ENCODE measurements around the gene DENND1A.

DENND1A gene

DNA sequence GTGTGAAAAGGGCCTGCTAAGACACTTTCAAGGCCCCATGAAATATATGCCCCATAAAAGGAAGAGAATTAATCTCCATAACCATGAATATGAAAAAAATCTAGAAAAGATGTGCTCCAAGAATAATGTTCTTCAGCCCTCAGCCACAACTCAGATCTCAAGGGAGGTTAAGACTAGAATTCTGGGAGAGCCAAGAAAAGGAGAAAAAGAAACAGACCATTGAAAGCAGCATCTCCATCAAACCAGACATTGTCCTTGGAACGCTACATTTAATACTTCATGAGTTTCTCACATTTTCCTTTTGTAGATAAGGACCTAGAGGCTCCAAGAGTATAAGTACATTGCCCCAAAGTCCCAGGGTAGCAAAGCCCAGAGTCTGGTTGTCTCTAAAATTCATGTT lies 270.6 kb downstream of the DENND1A start:
- DNase-seq (ENCODE audit: low read depth in 1 of 2, low spot score in 1 of 2), result no peak

DNA sequence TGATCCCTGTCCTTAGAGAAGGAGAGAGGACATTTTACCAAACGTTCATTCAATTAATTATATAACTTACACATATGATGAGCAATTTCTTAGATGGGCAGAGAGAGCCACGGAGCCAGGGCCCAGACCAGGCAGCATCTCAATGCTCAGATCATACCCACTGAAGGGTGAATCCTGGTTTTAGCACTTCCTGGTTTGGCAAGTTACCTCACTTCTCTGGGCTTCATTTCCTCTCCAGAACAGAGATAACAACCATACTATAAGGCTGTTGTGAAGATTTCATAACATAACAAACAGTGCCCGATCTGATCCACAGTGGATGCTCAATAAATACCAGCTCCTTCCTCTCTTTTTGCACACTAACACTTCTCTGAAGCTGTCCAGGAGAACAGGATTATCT lies 271.1 kb downstream of the DENND1A start:
- no peak for DNase-seq (ENCODE audit: low read depth in 1 of 2, low spot score in 1 of 2)

DNA sequence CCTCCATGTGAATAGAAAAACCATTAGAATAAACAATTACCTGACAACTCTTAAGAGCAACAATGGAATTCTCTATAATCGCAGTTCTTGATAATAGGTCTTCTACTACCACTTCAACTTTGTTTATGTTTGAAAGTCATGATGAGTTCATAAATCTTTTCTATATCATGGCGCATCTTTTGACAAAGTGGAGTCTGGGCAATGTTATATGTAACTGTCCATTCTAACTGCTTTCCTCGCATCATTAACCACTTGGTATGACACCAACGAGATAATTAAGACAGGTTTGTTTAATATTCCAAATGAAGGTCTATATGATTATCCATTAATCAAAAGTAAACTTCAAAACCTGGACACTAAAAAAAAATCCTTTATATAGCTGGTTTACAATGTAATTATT lies 272.0 kb downstream of the DENND1A start:
- no peak for DNase-seq (ENCODE audit: low read depth in 1 of 2, low spot score in 1 of 2)

DNA sequence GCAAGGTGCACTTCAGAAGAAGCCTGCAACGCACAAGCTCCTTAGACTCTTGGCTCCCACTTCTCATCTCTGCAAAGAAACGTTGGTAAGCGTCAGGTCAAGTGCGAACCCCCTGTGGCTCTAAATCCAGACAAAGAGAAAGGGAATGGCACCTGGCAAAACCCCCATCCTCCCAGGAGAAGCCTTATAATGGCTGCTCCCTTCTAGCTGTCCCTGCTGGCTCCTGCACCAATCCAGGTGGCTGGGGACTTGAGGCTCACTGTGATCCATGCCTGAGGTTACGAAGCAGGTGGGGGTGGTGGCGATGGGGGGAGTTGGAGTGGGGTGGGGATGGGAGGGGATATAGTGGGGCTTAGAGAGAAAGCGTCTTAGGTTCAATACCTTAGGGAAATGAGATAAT lies 272.8 kb downstream of the DENND1A start:
- DNase-seq (ENCODE audit: low read depth in 1 of 2, low spot score in 1 of 2), result no peak

DNA sequence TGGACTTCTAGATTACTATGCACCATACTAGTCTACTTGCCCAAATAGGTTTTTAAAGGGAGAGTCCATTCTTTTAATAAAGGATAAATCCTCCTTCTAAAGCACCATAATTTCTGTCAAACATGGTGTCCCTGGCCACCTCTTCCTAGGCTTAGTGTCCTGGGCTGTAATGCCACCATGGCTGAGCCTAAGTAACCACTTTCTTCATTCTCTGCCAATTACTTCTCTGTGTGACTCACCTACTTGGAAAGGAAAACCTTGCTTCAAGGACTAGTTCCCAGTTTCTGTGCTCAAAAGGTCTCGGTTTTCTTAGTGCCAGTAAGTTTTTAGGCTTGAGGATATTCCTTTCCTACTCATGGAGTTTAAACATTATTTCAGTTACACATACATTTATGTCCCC lies 273.4 kb downstream of the DENND1A start:
- no peak for DNase-seq (ENCODE audit: low read depth in 1 of 2, low spot score in 1 of 2)

DNA sequence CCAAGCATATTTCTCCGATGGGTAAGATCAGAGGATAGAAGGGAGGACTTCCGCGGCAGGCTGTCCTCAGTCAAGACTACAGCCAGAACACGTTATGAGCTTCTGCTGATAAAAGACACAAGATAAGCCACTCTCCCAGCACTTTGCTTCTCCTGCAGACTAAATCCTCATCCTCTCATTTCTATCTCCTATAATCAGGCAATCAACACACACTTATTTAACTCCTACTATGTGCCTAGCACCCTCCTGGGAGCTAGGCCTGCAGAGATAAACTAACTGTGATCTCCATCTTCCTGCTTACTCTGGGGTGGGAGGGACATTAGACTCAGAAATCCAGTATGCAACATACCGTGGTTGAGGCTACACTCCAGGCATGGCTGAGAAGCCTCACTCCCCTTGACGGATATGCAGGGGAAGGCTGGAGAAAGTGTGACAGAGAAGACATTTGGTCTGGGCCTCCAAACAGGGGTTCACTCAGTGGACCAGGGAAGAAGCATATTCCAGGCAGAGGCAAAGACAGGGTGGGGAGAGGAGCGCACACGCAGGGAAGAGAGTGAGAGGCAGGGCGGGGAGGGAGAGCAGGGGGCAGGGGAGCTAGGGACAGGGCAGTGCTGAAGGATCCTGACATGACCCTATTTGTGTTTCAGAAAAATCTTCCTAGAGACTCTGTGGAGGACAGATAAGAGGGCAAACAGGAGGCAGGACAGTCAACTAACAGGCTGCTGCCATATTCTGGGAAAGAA lies 274.1 kb downstream of the DENND1A start:
- no peak for DNase-seq (ENCODE audit: low read depth in 1 of 2, low spot score in 1 of 2)

DNA sequence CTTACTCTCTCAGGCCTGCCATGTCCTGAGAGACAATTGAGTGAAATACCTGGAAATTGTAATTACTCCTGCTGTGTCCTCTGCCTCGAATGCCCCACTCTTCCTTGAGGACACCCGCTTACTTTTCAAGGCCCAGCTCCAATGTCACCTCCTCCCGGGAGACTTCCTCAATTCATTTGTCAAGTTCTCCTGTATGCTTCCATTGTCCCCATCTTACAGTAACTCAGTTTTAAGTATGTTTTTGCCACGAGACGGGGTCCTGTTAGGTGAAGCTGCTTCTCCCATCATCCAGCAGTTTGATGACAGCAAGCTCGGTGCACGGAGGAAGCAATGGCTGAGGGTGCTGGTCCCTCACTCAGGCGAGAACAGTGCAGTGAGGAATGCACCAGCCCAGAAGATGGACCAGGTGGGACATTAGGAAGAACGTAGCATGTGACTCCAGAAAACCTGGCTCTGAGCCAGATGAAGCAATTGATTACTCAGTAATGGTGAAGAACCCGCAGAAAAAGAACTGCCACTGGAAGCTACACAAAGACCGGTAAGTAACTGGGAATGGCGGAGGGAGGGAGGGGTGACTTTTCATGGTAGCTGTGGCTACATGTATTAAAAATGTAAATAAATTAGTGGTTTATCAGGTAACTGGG lies 274.8 kb downstream of the DENND1A start:
- DNase-seq (ENCODE audit: low read depth in 1 of 2, low spot score in 1 of 2), result no peak

DNA sequence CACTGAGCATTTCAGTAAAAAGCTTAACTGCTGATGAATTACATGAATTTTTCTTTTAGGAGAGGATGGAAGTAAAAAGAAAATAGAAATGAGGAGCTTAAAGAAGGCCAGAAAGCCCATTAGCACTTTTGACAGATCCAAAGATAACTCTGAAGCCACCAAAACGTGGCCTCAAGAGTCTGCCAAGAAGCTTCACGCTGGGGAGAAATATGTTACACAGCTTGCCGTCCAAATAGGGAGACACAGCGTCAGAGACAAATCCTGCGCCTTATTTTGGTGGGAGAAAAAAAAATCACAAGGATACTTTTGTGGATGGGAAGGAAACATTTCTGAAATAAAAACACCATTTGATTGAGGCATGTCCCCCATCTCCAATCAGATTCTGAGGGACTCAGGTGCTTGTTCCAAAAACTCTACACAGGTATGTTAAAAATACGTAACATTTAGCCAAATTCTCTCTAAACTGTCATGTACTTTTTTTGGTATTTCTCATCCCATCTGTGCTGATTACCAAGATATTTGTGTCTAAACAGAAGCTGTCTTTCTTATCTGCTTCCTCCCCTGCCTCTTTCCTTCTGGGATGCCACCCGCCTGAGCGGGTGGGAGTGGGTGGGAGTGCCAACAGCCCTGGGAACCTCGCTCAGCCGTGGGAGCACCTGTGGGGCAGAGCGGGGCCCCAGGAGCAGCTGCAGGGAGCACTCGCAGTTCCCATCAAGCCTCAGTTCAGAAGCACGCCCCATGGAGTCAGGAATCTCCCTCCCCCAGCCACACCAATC lies 275.5 kb downstream of the DENND1A start:
- no peak for DNase-seq (ENCODE audit: low read depth in 1 of 2, low spot score in 1 of 2)

DNA sequence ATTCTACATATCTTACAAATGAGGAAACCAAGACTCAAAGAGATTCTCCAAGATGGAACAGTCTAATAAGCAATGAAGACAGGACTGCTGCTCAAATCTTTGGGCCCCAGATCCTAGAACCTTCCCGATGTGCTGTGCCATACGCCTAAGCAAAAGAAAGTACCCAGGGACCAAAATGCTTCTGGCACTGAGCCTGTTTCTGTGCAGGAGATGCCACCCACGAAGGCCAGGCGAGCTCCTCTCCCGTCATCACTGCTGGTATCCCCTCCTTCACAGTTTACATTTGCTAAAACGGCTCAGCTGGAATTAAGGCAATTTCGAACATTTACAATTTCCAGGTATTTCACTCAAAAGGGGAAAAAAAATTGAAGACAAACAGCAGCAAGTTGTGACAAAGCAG lies 277.5 kb downstream of the DENND1A start:
- DNase-seq (ENCODE audit: low read depth in 1 of 2, low spot score in 1 of 2), result no peak

DNA sequence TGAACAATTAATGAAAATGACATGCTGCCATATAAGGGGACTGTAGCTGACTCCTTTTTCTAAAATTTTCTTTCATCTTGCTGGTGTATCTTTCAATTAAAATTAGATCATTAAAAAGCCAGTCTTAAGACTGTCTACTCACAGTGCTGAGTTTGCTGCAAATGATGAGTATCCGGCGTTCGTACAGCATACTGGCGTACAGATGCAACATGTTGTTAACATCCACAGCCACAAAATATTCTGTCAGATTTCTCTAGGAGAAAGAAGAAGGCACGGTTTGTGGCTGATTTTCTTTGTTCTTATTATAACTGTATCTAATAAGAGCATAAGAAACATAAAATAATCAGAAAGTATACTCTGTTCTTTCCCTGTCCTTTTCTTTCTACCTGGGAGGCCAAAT lies 278.1 kb downstream of the DENND1A start:
- DNase-seq (ENCODE audit: low read depth in 1 of 2, low spot score in 1 of 2), result no peak

DNA sequence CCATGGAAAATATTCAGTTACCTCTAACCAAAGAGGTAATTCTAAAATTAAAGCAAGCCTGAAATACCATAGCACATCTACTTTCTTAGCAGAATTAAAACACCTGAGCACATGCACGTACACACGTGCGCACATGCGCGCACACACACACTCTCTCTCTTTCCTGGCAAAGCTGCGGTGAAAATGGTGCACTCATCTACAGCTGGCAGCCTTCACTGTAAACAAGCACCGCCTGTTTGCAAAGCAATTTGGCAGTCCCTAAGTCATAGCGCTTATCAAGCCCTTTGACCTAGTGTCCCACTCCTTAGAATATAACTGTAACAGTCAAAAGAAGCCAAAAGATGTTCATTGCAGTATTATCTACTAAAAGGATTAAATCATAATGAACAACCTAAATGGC lies 278.7 kb downstream of the DENND1A start:
- DNase-seq (ENCODE audit: low read depth in 1 of 2, low spot score in 1 of 2), result no peak

DNA sequence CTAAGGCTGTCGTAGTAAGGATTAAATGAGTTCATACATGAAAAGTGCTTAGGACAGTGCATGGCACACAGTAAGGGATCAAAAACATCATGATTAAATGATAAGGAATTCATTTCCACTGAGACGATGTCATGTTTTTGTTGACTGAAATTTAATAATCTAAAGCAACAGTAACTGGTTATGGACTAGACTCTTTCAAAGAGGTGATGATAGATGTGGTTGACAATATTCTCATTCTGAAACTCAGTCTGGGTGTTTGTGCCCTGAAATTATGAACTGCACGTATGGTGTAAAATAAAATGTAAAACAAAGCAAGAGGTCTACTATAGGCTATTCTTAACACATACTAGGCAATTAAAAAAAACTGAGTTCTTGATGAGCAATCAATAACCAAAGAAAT lies 280.0 kb downstream of the DENND1A start:
- DNase-seq (ENCODE audit: low read depth in 1 of 2, low spot score in 1 of 2), result no peak

DNA sequence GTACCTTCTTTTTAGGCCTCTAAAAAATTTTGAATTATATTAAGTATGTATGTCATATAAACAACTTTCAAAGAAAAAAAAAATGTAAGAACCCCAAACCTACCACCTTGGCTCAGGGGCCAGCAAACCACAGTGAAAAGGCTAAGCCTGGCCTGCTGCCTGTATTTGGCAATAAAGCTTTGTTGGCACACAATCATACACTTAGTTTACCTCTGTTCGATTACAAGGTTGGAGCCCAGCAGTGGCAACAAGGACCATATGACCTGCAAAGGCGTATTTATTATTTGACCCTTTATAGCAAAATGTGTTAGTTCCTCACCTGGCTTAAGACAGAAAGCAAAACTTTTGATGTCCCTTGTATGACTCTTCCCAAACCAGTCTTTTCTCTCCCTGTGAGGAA lies 282.8 kb downstream of the DENND1A start:
- no peak for DNase-seq (ENCODE audit: low read depth in 1 of 2, low spot score in 1 of 2)

DNA sequence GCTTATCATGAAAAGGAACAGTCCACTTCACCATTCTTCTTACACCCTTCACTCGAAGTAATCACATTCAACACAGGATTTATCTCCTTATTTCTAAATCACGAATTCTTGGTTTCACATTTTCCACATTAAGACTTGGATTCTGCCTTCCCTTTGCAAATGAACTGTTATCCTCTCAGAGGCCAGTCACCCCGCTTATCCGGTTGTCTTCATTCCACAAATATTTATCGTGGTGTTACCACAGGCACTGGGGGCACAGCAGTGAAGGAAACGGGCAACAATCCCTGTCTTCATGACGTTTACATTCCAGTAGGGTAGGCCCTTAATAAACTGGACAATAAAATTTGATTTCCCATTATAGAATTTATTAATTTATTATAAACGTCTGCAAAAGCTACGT lies 284.2 kb downstream of the DENND1A start:
- DNase-seq (ENCODE audit: low read depth in 1 of 2, low spot score in 1 of 2), result no peak

DNA sequence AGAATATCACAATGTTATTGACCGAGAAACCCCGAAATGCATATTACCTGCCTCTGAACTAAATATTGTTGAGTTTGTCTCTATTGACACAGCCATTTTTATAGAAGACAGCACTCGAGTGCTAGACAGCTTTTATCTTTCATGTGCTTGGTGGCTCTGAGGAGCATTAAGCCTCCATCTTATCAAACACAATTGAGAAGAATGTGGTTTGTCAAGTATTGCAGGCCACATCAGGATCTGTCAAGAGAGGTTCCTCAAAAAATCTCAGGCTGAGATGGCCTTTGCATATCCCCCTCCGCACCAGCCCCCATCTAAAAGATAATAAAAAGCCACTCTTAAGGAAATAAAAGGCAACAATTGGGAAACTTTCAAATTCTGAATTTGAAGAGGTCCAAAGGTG lies 284.8 kb downstream of the DENND1A start:
- DNase-seq (ENCODE audit: low read depth in 1 of 2, low spot score in 1 of 2), result no peak

DNA sequence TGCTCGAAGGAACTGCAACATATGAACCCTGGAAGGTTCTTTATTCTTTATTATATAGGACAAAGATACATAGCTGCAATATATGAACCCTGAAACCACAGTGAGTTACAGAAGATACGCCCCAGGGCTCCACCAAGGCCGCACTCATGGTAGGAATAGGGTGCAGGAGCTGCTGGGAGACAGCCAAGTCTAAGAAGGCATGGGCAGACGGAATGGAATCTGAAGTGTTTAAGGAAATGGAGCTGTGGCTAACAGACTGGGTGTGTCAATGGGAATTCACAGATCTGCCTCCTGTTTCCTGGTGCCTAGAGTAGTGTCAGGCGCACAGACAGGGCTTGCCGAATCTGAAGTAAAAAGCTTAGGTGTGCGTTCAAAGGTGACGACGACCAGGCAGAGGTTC lies 286.4 kb downstream of the DENND1A start:
- DNase-seq (ENCODE audit: low read depth in 1 of 2, low spot score in 1 of 2), result no peak

DNA sequence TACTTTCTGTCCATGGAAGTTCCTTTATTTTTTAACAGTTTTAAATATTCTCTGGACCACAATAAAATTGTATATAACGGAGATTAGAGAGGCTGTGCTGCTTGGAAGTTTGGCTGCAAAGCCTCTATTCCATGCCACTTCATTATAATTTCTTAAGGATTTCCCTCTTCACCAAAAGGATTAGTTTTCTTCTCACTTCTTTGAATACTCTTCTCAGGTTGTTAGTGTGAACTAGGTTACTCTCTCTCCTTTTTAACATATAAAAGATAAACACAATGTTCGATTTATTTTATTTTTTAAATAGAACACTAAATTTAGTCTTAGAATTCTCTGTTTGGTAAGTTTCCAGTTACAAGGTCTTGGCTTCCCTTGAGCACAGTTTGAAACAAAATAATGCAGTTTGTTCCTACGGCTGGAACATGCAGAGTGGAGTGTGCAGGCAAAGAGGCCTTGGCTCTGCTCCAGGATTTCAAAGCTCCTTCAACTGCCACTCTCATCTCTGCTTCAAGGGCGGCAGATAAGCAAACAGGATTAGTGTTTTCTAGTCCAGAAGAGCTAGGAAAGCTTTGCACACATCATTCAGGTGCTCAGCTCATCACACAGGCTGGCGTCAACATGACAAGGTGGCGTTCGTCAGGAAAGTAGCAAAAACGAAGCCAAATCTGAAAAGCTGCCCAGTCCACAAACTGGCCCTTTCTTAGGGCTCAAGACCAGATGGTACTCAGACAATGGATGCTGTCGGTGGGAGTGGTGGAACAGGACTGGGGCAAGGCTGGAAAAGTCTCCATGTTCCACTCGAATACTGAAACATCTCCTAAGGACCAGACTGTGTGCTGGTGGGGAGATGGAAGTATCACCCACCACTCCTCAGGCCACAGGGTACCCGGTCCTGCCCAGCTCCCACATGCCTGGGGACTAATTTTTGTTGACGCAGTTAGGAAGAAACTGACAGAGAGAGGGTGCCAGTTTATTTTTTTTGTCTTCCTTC lies 287.3 kb downstream of the DENND1A start:
- no peak for DNase-seq (ENCODE audit: low read depth in 1 of 2, low spot score in 1 of 2)

DNA sequence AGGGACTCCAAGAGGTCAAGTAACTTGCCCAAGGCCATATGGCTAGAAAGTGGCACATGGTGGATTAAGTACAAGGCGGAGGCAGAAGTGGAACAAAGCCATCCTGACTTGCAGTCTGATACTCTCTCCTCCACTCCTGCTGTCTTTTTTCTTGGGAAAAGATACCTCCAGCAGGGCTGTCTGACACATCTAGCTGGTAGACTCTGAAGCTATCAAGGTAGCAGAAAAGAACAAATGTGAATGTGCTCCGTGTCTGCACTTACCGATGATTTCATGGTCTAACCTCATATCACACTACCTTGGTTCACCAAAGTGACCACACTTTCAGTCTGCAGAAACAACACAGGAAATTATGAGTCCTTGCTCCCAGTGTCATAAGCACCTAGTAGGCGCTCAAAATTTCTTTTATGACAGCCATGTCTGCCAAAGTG lies 289.1 kb downstream of the DENND1A start:
- DNase-seq (ENCODE audit: low read depth in 1 of 2, low spot score in 1 of 2), result no peak

DNA sequence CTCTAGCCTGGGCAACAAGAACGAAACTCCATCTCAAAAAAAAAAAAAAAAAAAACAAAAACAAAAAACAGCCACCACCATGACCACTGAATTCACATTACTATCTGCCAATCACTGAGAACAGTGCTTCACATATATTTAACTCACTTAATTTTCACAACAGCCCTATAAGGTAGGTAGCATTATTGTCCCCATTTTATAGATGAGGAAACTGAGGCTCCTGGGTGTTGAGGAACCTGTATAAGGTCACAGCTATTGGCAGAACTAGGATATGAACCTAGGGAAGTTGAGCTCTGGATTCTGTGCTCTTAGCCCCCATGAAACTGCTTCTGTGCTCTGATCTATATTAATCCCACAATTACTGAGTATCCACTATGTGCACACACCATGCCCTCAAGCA lies 290.2 kb downstream of the DENND1A start:
- no peak for DNase-seq (ENCODE audit: low read depth in 1 of 2, low spot score in 1 of 2)

DNA sequence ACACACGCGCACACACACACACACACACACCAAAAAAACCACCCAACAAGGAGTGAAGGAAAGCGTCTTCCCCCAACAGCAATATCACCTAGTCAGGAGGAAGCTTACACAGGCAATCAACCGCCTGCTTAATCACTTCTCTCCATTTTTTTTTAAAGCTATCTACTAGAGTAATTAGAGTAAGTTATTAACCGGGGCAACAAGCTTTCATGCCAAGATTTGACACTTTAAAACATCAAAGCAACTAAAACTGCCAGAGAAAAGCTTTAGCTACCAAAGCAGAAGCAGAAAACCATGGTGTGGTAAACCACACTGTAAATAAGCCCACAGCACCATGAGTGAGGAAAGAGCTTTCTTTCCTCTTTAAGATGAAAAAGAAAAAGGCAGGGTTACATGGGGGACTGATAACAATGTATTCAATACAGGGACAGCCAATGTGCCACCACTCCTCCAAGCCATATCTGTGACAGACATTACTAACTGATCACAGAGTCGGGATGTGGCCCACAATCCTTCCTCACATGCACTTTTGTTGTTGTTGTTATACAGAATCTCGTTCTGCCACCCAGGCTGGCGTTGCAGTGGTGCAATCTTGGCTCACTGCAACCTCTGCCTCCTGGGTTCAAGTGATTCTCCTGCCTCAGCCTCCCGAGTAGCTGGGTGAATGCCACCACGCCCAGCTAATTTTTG lies 291.8 kb downstream of the DENND1A start:
- DNase-seq (ENCODE audit: low read depth in 1 of 2, low spot score in 1 of 2), result no peak

DNA sequence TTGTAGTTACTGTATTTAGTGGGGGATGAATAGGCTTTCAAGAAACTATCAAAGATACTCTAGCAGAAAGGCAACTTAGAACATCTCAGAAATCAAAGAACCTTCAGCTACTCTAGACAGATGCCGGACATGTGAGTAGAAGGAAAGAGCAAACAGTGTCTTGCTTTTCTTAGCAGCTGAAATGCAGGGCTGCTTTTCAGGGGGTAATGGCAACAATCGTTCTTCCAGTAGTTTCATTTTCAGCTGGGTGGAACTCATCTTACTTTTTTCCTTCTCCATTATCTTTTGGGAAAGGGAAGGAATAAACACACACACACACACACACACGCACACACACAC lies 292.4 kb downstream of the DENND1A start:
- no peak for DNase-seq (ENCODE audit: low read depth in 1 of 2, low spot score in 1 of 2)

All from stimulated activated CD4-positive, alpha-beta T cell treated with anti-CD3 and anti-CD28 coated beads, Interleukin-15, amount 100 ng/mL, for 1 hour (primary cell).